Activated CD4-positive, alpha-beta T cell treated with anti-CD3 and anti-CD28 coated beads, Interleukin-2, amount 50 U/mL, for 24 hours (primary cell): ENCODE measurements around the gene RPS6KL1.

Source experiments
- DNase-seq, 2 donors: peaks; one replicate each; pipeline ENCODE4 v3.0.0-alpha.2; 2020; ENCODE audit warnings: low read depth in 1 of 2, low spot score in 1 of 2

RPS6KL1 gene

GRCh38 chr14:74913986-74914573 is 9.0 kb downstream of the RPS6KL1 start:
- no peak for DNase-seq

- DNase-seq, result no peak
Observed at GRCh38 chr14:74913393-74913910, 9.6 kb downstream of the RPS6KL1 start.

GRCh38 chr14:74912801-74913200 is 10.3 kb downstream of the RPS6KL1 start:
- no peak for DNase-seq

- no peak for DNase-seq
Observed at GRCh38 chr14:74912111-74912510, 10.9 kb downstream of the RPS6KL1 start.

- DNase-seq, result no peak
Observed at GRCh38 chr14:74911704-74912103, 11.4 kb downstream of the RPS6KL1 start.

- no peak for DNase-seq
Observed at GRCh38 chr14:74911221-74911620, 11.8 kb downstream of the RPS6KL1 start.

GRCh38 chr14:74910556-74910955 is 12.5 kb downstream of the RPS6KL1 start:
- no peak for DNase-seq

- no peak for DNase-seq
Observed at GRCh38 chr14:74909911-74910310, 13.1 kb downstream of the RPS6KL1 start.

GRCh38 chr14:74909501-74909900 is 13.6 kb downstream of the RPS6KL1 start:
- no peak for DNase-seq

GRCh38 chr14:74908861-74909341 is 14.2 kb downstream of the RPS6KL1 start:
- no peak for DNase-seq

GRCh38 chr14:74907744-74908143 is 15.3 kb downstream of the RPS6KL1 start:
- no peak for DNase-seq

GRCh38 chr14:74906925-74907521 is 16.0 kb downstream of the RPS6KL1 start:
- DNase-seq, result no peak

- DNase-seq, result peak; percentile 65 to 66
Observed at GRCh38 chr14:74905595-74906142, 17.4 kb downstream of the RPS6KL1 start.

GRCh38 chr14:74904635-74905503 is 18.2 kb downstream of the RPS6KL1 start:
- no peak for DNase-seq

- no peak for DNase-seq
Observed at GRCh38 chr14:74902941-74903705, 19.9 kb downstream of the RPS6KL1 start.

- no peak for DNase-seq
Observed at GRCh38 chr14:74898694-74899093, 24.4 kb downstream of the RPS6KL1 start.

- DNase-seq, result no peak
Observed at GRCh38 chr14:74898083-74898482, 25.0 kb downstream of the RPS6KL1 start.

GRCh38 chr14:74897642-74898041 is 25.4 kb downstream of the RPS6KL1 start:
- no peak for DNase-seq

GRCh38 chr14:74896400-74896799 is 26.7 kb downstream of the RPS6KL1 start:
- no peak for DNase-seq

- no peak for DNase-seq
Observed at GRCh38 chr14:74893614-74894091, 29.4 kb downstream of the RPS6KL1 start.

- DNase-seq, result no peak
Observed at GRCh38 chr14:74892745-74893144, 30.3 kb downstream of the RPS6KL1 start.
